ENCODE results near the gene HYAL2. TPM values are rescaled to one million over a fixed set of nuclear protein-coding genes. Genes with fewer than 3 reads are reported as not detected.

The HYAL2 gene
- total RNA-seq, 1 donor from 2014 or later = 48.4 TPM

DNA sequence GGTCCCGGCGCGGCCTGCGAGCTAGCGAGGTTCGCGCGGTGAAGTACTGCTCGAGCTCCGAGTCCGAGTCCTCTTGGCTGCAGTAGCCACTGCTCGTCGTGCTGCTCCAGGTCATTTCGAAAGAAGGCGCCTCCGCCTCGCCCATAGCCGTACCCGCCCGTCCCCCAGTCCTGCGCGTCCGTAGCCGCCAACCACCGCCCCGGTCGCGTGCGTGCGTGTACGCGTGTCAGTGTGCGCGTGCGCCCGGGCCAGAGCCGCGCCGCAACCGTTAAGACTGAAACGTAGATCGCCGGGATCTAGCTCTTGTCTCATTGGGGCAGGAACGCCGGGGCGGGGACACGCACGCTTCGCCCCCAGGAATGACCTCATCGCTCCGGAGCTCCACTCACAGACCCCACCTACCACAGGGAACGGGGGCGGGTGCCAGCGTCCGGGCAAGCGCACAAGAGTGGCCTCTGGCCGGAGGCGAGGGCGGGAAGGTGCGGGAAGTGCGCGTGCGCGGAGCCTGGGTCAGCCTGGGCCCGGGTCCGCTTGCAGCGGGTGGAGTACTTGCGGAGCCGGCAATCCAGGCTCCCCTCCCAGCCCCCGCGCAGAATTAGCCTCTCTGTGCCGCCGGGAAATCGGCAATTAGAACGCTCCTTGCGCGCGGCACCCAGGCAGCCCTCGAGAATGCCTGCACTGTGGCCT, 14.8 kb upstream of the HYAL2 start:
- H3K4me1 Mint-ChIP-seq (ENCODE audit: low read depth, unreplicated experiment) = peaks cover 29% of the 10 kb centered on the region
- H3K4me3 Mint-ChIP-seq (ENCODE audit: unreplicated experiment) = peak overlapping the region; percentile 93
- H3K27me3 Mint-ChIP-seq (ENCODE audit: unreplicated experiment) = peaks cover 27% of the 10 kb centered on the region
- H3K36me3 Mint-ChIP-seq (ENCODE audit: unreplicated experiment) = peaks cover 4% of the 10 kb centered on the region
- DNase-seq = peak; percentile 99
- peaks cover 20% of the 10 kb centered on the region for H3K9me3 Mint-ChIP-seq (ENCODE audit: unreplicated experiment)
- H3K27ac Mint-ChIP-seq (ENCODE audit: unreplicated experiment) = peak overlapping the region; percentile 93
- TF ChIP-seq, protein P1, sequence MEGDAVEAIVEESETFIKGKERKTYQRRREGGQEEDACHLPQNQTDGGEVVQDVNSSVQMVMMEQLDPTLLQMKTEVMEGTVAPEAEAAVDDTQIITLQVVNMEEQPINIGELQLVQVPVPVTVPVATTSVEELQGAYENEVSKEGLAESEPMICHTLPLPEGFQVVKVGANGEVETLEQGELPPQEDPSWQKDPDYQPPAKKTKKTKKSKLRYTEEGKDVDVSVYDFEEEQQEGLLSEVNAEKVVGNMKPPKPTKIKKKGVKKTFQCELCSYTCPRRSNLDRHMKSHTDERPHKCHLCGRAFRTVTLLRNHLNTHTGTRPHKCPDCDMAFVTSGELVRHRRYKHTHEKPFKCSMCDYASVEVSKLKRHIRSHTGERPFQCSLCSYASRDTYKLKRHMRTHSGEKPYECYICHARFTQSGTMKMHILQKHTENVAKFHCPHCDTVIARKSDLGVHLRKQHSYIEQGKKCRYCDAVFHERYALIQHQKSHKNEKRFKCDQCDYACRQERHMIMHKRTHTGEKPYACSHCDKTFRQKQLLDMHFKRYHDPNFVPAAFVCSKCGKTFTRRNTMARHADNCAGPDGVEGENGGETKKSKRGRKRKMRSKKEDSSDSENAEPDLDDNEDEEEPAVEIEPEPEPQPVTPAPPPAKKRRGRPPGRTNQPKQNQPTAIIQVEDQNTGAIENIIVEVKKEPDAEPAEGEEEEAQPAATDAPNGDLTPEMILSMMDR (IDR thresholded peaks at IDR 0.05; ENCODE audit: partially characterized antibody, unreplicated experiment) = no peak

- Mint-ChIP-seq H3K4me1 (ENCODE audit: low read depth, unreplicated experiment) (peaks cover 29% of the 10 kb centered on the region), H3K4me3 (ENCODE audit: unreplicated experiment) (peak overlapping the region; percentile 100), H3K9me3 (ENCODE audit: unreplicated experiment) (peaks cover 21% of the 10 kb centered on the region), H3K27ac (ENCODE audit: unreplicated experiment) (peak overlapping the region; percentile 98), H3K36me3 (ENCODE audit: unreplicated experiment) (peaks cover 4% of the 10 kb centered on the region), H3K27me3 (ENCODE audit: unreplicated experiment) (peaks cover 26% of the 10 kb centered on the region)
- DNase-seq = no peak
- TF ChIP-seq, protein P1 (IDR thresholded peaks at IDR 0.05; ENCODE audit: partially characterized antibody, unreplicated experiment) = no peak
These were observed 14.1 kb upstream of the HYAL2 start for GRCh38 chr3:50336452-50337174.

GRCh38 chr3:50334339-50335075, 12.0 kb upstream of the HYAL2 start:
- peaks cover 17% of the 10 kb centered on the region for H3K9me3 Mint-ChIP-seq (ENCODE audit: unreplicated experiment)
- peak overlapping the region; percentile 76 for H3K4me3 Mint-ChIP-seq (ENCODE audit: unreplicated experiment)
- peaks cover under 1% of the 10 kb centered on the region for H3K36me3 Mint-ChIP-seq (ENCODE audit: unreplicated experiment)
- H3K27ac Mint-ChIP-seq (ENCODE audit: unreplicated experiment) = peak overlapping the region; percentile 82
- H3K27me3 Mint-ChIP-seq (ENCODE audit: unreplicated experiment) = peaks cover 16% of the 10 kb centered on the region
- no peak for DNase-seq
- TF ChIP-seq, protein P1 (IDR thresholded peaks at IDR 0.05; ENCODE audit: partially characterized antibody, unreplicated experiment) = no peak
- H3K4me1 Mint-ChIP-seq (ENCODE audit: low read depth, unreplicated experiment) = peaks cover 26% of the 10 kb centered on the region

DNA sequence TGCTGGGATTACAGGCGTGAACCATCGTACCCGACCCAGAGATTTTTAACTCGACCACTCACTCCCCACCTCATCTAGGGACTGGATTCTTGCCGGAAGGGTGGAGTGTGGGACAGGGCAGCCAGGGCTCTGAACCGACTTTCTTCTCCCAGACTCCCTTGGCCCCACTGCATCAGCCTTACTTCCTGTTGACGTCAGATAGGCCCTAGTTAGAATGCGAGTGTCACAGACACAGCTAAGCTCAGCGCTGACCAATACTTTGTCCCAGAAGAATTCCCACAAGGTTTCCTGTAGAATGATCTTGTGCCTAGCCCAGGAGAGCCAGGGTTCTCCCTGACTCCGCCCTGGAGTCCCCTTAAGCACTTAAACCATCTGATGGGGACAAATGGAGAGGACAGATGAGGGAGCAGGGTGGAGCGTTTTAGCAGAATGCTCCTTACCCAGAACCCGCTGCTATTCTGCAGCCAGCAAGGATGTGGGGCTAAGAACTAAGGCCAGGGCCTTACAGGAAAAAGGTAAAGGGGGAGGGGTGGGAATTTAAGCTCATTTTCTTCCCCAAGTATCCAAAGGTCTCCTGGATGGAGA, 11.3 kb upstream of the HYAL2 start:
- no peak for DNase-seq
- Mint-ChIP-seq H3K4me3 (ENCODE audit: unreplicated experiment) (peak overlapping the region; percentile 76), H3K27me3 (ENCODE audit: unreplicated experiment) (peaks cover 12% of the 10 kb centered on the region)

More for the DNA sequence above, 11.3 kb upstream of the HYAL2 start:
- TF ChIP-seq, protein P1 (IDR thresholded peaks at IDR 0.05; ENCODE audit: partially characterized antibody, unreplicated experiment) = no peak
- H3K4me1 Mint-ChIP-seq (ENCODE audit: low read depth, unreplicated experiment) = peaks cover 22% of the 10 kb centered on the region
- peaks cover 15% of the 10 kb centered on the region for H3K9me3 Mint-ChIP-seq (ENCODE audit: unreplicated experiment)
- H3K36me3 Mint-ChIP-seq (ENCODE audit: unreplicated experiment) = no peaks in the 10 kb centered on the region
- H3K27ac Mint-ChIP-seq (ENCODE audit: unreplicated experiment) = peak overlapping the region; percentile 82

Measured in glutamatergic neuron (in vitro differentiated cells).